CD4-positive, alpha-beta T cell (primary cell): ENCODE data around the gene EFCAB8. TPM values are rescaled to one million over a fixed set of nuclear protein-coding genes. Genes with fewer than 3 reads are reported as not detected.

ENCODE experiments used
- ATAC-seq: fragments of 200-7000 bp; cut with Tn5 transposase; one replicate; pipeline ENCODE4 v1.10.0; 2022; ENCODE audit warnings: mild to moderate bottlenecking; ENCODE audit not compliant: poor library complexity
- CTCF ChIA-PET: fragments of 350-600 bp; sonication (Branson Sonifier 250); formaldehyde crosslinking; loops from one replicate; lab custom pipeline; 2021; ENCODE audit warnings: antibody characterized with exemption, inconsistent platforms; lab: Charles Lee
- POLR2A ChIA-PET: fragments of 350-600 bp; sonication (Branson Sonifier 250); formaldehyde crosslinking; loops from one replicate; lab custom pipeline; 2021; ENCODE audit warnings: antibody characterized with exemption, inconsistent platforms; lab: Charles Lee
- DNase-seq, 14 experiments: peaks; one replicate each; pipeline ENCODE4 v3.0.0-alpha.2; 2013 to 2020; ENCODE audit warnings: mixed read lengths in 2 of 14
- H3K27ac ChIP-seq, 2 donors: one replicate each; pipeline versions ENCODE4 v1.5.1 to v1.7.0; 2013; ENCODE audit warnings: low read length in 2 of 2, low read depth in 1 of 2, mild to moderate bottlenecking in 1 of 2
- H3K27me3 ChIP-seq, 2 experiments: 1 replicate in 1 of 2; 2 replicates in 1 of 2; pipeline versions ENCODE4 v1.6.1 to v1.7.0; 2013; ENCODE audit warnings: low read length in 2 of 2, control low read depth in 1 of 2, mild to moderate bottlenecking in 1 of 2, moderate library complexity in 1 of 2; ENCODE audit not compliant: insufficient read depth in 2 of 2, control insufficient read depth in 1 of 2
- H3K36me3 ChIP-seq: one replicate; pipeline ENCODE4 v1.6.1; 2013; ENCODE audit warnings: low read length, control low read depth; ENCODE audit not compliant: insufficient read depth
- H3K4me1 ChIP-seq: one replicate; pipeline ENCODE4 v1.6.1; 2013; ENCODE audit warnings: low read length, control low read depth; ENCODE audit not compliant: insufficient read depth
- H3K4me3 ChIP-seq: one replicate; pipeline ENCODE4 v1.5.1; 2013; ENCODE audit warnings: mild to moderate bottlenecking, low read length, moderate library complexity
- H3K9me3 ChIP-seq, 2 experiments: 1 replicate in 1 of 2; 2 replicates in 1 of 2; pipeline versions ENCODE4 v1.6.1 to v1.7.0; 2013; ENCODE audit warnings: low read length in 2 of 2, mild to moderate bottlenecking in 2 of 2, control low read depth in 1 of 2, moderate library complexity in 1 of 2; ENCODE audit not compliant: control insufficient read depth in 1 of 2, insufficient read depth in 1 of 2
- H3K27ac Mint-ChIP-seq: one replicate; pipeline ENCODE4 v1.8.0; 2020; ENCODE audit warnings: mixed read lengths
- H3K27me3 Mint-ChIP-seq: one replicate; pipeline ENCODE4 v1.8.0; 2021; ENCODE audit warnings: mixed read lengths
- H3K36me3 Mint-ChIP-seq: one replicate; pipeline ENCODE4 v1.8.0; 2021; ENCODE audit warnings: low read depth, mixed read lengths
- H3K4me1 Mint-ChIP-seq: one replicate; pipeline ENCODE4 v1.8.0; 2021; ENCODE audit warnings: low read depth, mixed read lengths
- H3K4me3 Mint-ChIP-seq: one replicate; pipeline ENCODE4 v1.8.0; 2020; ENCODE audit warnings: mild to moderate bottlenecking, mixed read lengths
- H3K9me3 Mint-ChIP-seq: one replicate; pipeline ENCODE4 v1.8.0; 2020; ENCODE audit warnings: mixed read lengths
- intact Hi-C, 2 experiments: fragments of 100-400 bp; cut with DNase I in 1 of 2; cut with micrococcal nuclease in 1 of 2; formaldehyde crosslinking; loops; one replicate each; pipeline versions ENCODE4 v1.15.1 to v1.9.0; 2023 to 2025; cut with DNase I, micrococcal nuclease
- total RNA-seq, 174 experiments: library from RNA in 2 of 174; stranded (reverse) in 2 of 174; gene quantifications; one replicate each; pipeline ENCODE4 v1.2.3 and lab custom pipeline; 2021 to 2026
- TF ChIP-seq, protein P1 (sequence below): fragments of 200-600 bp; IDR thresholded peaks from one replicate; pipeline ENCODE4 v1.8.0; 2022; ENCODE audit warnings: antibody characterized with exemption, mild to moderate bottlenecking

The EFCAB8 gene
- total RNA-seq, 2 experiments from 2014 or later = 0.81 to 2.5 TPM

GRCh38 chr20:32841632-32842031, 17.1 kb upstream of the EFCAB8 start:
- Histone ChIP-seq H3K4me3 (no peak overlapping the region), H3K36me3 (peaks cover 85% of the 10 kb centered on the region), H3K27me3 (no peaks in the 10 kb centered on the region), H3K9me3 (no peaks in the 10 kb centered on the region), H3K27ac (no peak overlapping the region), H3K4me1 (peaks cover 24% of the 10 kb centered on the region)
- no peaks in the 10 kb centered on the region for H3K9me3 Mint-ChIP-seq
- TF ChIP-seq, protein P1, sequence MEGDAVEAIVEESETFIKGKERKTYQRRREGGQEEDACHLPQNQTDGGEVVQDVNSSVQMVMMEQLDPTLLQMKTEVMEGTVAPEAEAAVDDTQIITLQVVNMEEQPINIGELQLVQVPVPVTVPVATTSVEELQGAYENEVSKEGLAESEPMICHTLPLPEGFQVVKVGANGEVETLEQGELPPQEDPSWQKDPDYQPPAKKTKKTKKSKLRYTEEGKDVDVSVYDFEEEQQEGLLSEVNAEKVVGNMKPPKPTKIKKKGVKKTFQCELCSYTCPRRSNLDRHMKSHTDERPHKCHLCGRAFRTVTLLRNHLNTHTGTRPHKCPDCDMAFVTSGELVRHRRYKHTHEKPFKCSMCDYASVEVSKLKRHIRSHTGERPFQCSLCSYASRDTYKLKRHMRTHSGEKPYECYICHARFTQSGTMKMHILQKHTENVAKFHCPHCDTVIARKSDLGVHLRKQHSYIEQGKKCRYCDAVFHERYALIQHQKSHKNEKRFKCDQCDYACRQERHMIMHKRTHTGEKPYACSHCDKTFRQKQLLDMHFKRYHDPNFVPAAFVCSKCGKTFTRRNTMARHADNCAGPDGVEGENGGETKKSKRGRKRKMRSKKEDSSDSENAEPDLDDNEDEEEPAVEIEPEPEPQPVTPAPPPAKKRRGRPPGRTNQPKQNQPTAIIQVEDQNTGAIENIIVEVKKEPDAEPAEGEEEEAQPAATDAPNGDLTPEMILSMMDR = no peak
- H3K27me3 Mint-ChIP-seq = no peaks in the 10 kb centered on the region
- intact Hi-C loops = no loop called here
- peak overlapping the region; percentile 87 for H3K27ac Mint-ChIP-seq
- no peak for DNase-seq
- ChIA-PET CTCF (interaction anchor here (0.7 kb wide), 1 partner anchor 17 kb away, joined by 3 read pairs; the partner anchor contains the start of gene EFCAB8), POLR2A (interaction anchor here (0.8 kb wide), 1 partner anchor 12 kb away, joined by 3 read pairs; no protein-coding TSS in a partner anchor)
- ATAC-seq = no peak
- no peak overlapping the region for H3K4me3 Mint-ChIP-seq
- peaks cover 98% of the 10 kb centered on the region for H3K36me3 Mint-ChIP-seq
- peaks cover 75% of the 10 kb centered on the region for H3K4me1 Mint-ChIP-seq

DNA sequence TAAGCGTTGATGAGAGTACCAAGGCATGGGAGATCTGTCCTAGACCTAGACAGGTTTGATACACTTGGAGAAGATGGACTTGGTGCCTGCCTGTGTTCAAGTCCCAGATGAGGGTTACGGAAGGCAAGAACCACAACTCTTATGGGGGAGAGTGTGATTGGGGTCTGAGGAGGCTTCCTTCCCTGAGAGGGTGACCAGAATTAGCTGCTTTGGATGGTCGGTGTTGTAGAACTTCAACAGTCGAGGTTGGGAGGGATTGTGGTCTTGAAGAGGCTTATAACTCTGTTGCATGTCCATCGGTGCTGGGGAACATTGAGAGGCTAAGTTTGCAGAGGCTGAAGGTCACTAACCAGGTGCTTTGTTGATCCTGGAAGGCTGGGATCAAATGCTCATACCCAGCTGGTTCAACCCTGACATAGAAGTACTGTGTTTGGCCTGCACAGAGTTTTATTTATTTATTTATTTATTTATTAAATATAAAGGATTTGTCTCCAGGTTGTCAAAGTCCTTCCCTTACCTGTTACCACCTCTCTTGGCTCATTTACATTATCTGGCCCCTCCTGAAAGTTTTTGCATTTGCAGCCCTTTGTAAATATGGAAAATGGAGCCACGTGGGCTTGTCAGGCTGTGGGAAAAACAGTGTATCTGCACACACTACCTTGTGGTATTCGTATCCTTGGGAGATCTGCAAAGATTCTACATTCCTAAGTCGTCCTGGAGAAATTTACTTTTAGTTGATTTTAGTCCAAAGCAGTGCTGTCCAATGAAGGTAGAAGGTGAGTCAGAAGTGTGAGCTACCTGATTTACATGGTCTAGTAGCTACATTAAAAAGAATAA, 15.8 kb upstream of the EFCAB8 start:
- H3K36me3 ChIP-seq = peaks cover 85% of the 10 kb centered on the region
- H3K4me3 ChIP-seq = no peak overlapping the region
- Mint-ChIP-seq H3K27me3 (no peaks in the 10 kb centered on the region), H3K36me3 (peaks cover 98% of the 10 kb centered on the region), H3K27ac (no peak overlapping the region), H3K9me3 (no peaks in the 10 kb centered on the region), H3K4me3 (no peak overlapping the region), H3K4me1 (peaks cover 76% of the 10 kb centered on the region)
- ATAC-seq (no peak), DNase-seq (no peak)
- intact Hi-C loops = no loop called here
- ChIA-PET CTCF (no interaction called here), POLR2A (no interaction called here)
- H3K27ac ChIP-seq = no peak overlapping the region
- H3K4me1 ChIP-seq = peaks cover 19% of the 10 kb centered on the region
- no peaks in the 10 kb centered on the region for H3K9me3 ChIP-seq
- no peaks in the 10 kb centered on the region for H3K27me3 ChIP-seq
- TF ChIP-seq, protein P1 = no peak

DNA sequence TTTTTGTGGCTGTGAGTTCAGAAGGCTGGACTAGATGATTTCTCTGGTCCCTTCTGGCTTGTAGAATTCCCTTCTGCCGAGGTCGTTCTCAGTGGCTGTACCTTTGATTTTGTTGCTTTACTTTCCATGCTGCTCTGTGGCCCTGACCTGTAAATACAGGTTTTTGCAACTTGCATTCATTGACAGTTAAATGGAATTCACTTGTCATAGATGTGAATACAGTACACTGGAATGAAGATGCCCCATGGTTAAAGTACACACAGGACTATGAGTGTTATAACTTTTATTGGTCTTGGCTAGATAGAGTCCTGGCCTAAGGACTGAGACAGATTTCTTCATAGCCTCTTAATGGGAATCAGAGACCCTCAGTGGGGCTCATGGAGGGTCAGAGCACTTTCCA, 12.9 kb upstream of the EFCAB8 start:
- Mint-ChIP-seq H3K4me1 (peaks cover 66% of the 10 kb centered on the region), H3K36me3 (peaks cover 99% of the 10 kb centered on the region), H3K4me3 (no peak overlapping the region), H3K27me3 (no peaks in the 10 kb centered on the region), H3K9me3 (no peaks in the 10 kb centered on the region), H3K27ac (no peak overlapping the region)
- peaks cover 13% of the 10 kb centered on the region for H3K4me1 ChIP-seq
- CTCF ChIA-PET = interaction anchor here (2.2 kb wide), 1 partner anchor 55 kb away, joined by 8 read pairs; no protein-coding TSS in a partner anchor
- ATAC-seq (no peak), DNase-seq (no peak)
- no peak overlapping the region for H3K27ac ChIP-seq
- intact Hi-C loops = loop anchor here in 1 of 2 experiments (2.0 kb wide), 1 partner anchor 13 kb away; no protein-coding TSS in a partner anchor
- POLR2A ChIA-PET = no interaction called here
- H3K36me3 ChIP-seq = peaks cover 80% of the 10 kb centered on the region
- H3K9me3 ChIP-seq = no peaks in the 10 kb centered on the region
- TF ChIP-seq, protein P1 = no peak
- no peaks in the 10 kb centered on the region for H3K27me3 ChIP-seq
- H3K4me3 ChIP-seq = no peak overlapping the region
